IgD-negative memory B cell (primary cell): ENCODE results near the gene TUBGCP2. TPM values are rescaled to one million over a fixed set of nuclear protein-coding genes. Genes with fewer than 3 reads are reported as not detected.

ENCODE experiments used
- H3K27ac Mint-ChIP-seq, 3 donors: one replicate each; pipeline ENCODE4 v1.8.0; 2020 to 2022; ENCODE audit warnings: mild to moderate bottlenecking in 3 of 3, mixed read lengths in 3 of 3, moderate library complexity in 1 of 3
- H3K27me3 Mint-ChIP-seq: one replicate; pipeline ENCODE4 v1.8.0; 2021; ENCODE audit warnings: mixed read lengths
- H3K36me3 Mint-ChIP-seq: one replicate; pipeline ENCODE4 v1.8.0; 2020; ENCODE audit warnings: mild to moderate bottlenecking, mixed read lengths
- H3K4me1 Mint-ChIP-seq, 3 donors: one replicate each; pipeline ENCODE4 v1.8.0; 2020 to 2022; ENCODE audit warnings: mixed read lengths in 3 of 3, mild to moderate bottlenecking in 1 of 3
- H3K4me3 Mint-ChIP-seq, 4 donors: one replicate each; pipeline ENCODE4 v1.8.0; 2020 to 2022; ENCODE audit warnings: mild to moderate bottlenecking in 4 of 4, mixed read lengths in 4 of 4, moderate library complexity in 3 of 4
- H3K9me3 Mint-ChIP-seq, 3 donors: one replicate each; pipeline ENCODE4 v1.8.0; 2020 to 2021; ENCODE audit warnings: mixed read lengths in 3 of 3, mild to moderate bottlenecking in 1 of 3
- polyA plus RNA-seq: library from polyadenylated mRNA; unstranded; fragments of 300-500 nt; fragmentation: Illumina TruSeq; gene quantifications from one replicate; pipeline ENCODE4 v1.2.3, GENCODE V29; 2021

TUBGCP2 gene
- polyA plus RNA-seq, 1 donor from 2014 or later = 32.1 TPM

GRCh38 chr10:133349577-133350011 lies 40.9 kb upstream of the TUBGCP2 start:
- Mint-ChIP-seq H3K36me3 (no peaks in the 10 kb centered on the region), H3K9me3 (no peaks in the 10 kb centered on the region), H3K27me3 (peaks cover 17% of the 10 kb centered on the region), H3K4me3 (no peak overlapping the region), H3K4me1 (peaks cover 0 to 5% (median 0%) of the 10 kb centered on the region in 3 donors), H3K27ac (no peak overlapping the region)

GRCh38 chr10:133349160-133349568 lies 40.5 kb upstream of the TUBGCP2 start:
- H3K27me3 Mint-ChIP-seq = peaks cover 19% of the 10 kb centered on the region
- no peak overlapping the region for H3K4me3 Mint-ChIP-seq

GRCh38 chr10:133347710-133348517 lies 39.2 kb upstream of the TUBGCP2 start:
- no peak overlapping the region for H3K27ac Mint-ChIP-seq
- peaks cover 0 to 4% (median 0%) of the 10 kb centered on the region in 3 donors for H3K4me1 Mint-ChIP-seq
- no peak overlapping the region for H3K4me3 Mint-ChIP-seq
- H3K27me3 Mint-ChIP-seq = peaks cover 28% of the 10 kb centered on the region
- no peaks in the 10 kb centered on the region for H3K9me3 Mint-ChIP-seq
- H3K36me3 Mint-ChIP-seq = no peaks in the 10 kb centered on the region

More at GRCh38 chr10:133349160-133349568, 40.5 kb upstream of the TUBGCP2 start:
- Mint-ChIP-seq H3K27ac (no peak overlapping the region), H3K36me3 (no peaks in the 10 kb centered on the region), H3K4me1 (peaks cover 0 to 5% (median 0%) of the 10 kb centered on the region in 3 donors), H3K9me3 (no peaks in the 10 kb centered on the region)

GRCh38 chr10:133346413-133346812 lies 37.7 kb upstream of the TUBGCP2 start:
- Mint-ChIP-seq H3K36me3 (no peaks in the 10 kb centered on the region), H3K27me3 (peaks cover 31% of the 10 kb centered on the region)

GRCh38 chr10:133344236-133344635 lies 35.6 kb upstream of the TUBGCP2 start:
- H3K4me3 Mint-ChIP-seq = no peak overlapping the region
- H3K27me3 Mint-ChIP-seq = peaks cover 35% of the 10 kb centered on the region
- no peaks in the 10 kb centered on the region for H3K9me3 Mint-ChIP-seq
- no peak overlapping the region for H3K27ac Mint-ChIP-seq
- no peaks in the 10 kb centered on the region for H3K36me3 Mint-ChIP-seq
- peaks cover 0 to 3% (median 0%) of the 10 kb centered on the region in 3 donors for H3K4me1 Mint-ChIP-seq

More at GRCh38 chr10:133346413-133346812, 37.7 kb upstream of the TUBGCP2 start:
- Mint-ChIP-seq H3K27ac (no peak overlapping the region), H3K4me1 (peaks cover 0 to 4% (median 0%) of the 10 kb centered on the region in 3 donors), H3K9me3 (no peaks in the 10 kb centered on the region), H3K4me3 (peak overlapping the region in 1 of 4 donors; percentile 76)

- H3K9me3 Mint-ChIP-seq = no peaks in the 10 kb centered on the region
- H3K27me3 Mint-ChIP-seq = peaks cover 35% of the 10 kb centered on the region
- no peak overlapping the region for H3K4me3 Mint-ChIP-seq
- H3K27ac Mint-ChIP-seq = no peak overlapping the region
- no peaks in the 10 kb centered on the region for H3K36me3 Mint-ChIP-seq
- H3K4me1 Mint-ChIP-seq = no peaks in the 10 kb centered on the region
These were observed 34.9 kb upstream of the TUBGCP2 start for GRCh38 chr10:133343558-133343957.

GRCh38 chr10:133342942-133343341 lies 34.3 kb upstream of the TUBGCP2 start:
- Mint-ChIP-seq H3K9me3 (no peaks in the 10 kb centered on the region), H3K27me3 (peaks cover 35% of the 10 kb centered on the region), H3K4me1 (no peaks in the 10 kb centered on the region), H3K4me3 (no peak overlapping the region), H3K27ac (no peak overlapping the region), H3K36me3 (no peaks in the 10 kb centered on the region)

- no peaks in the 10 kb centered on the region for H3K36me3 Mint-ChIP-seq
- H3K4me3 Mint-ChIP-seq = peak overlapping the region in 1 of 4 donors; percentile 22
- H3K27ac Mint-ChIP-seq = no peak overlapping the region
- H3K27me3 Mint-ChIP-seq = peaks cover 35% of the 10 kb centered on the region
- no peaks in the 10 kb centered on the region for H3K4me1 Mint-ChIP-seq
- no peaks in the 10 kb centered on the region for H3K9me3 Mint-ChIP-seq
These were observed 33.3 kb upstream of the TUBGCP2 start for GRCh38 chr10:133341983-133342382.

GRCh38 chr10:133339708-133340380 lies 31.2 kb upstream of the TUBGCP2 start:
- peaks cover 21% of the 10 kb centered on the region for H3K27me3 Mint-ChIP-seq
- H3K9me3 Mint-ChIP-seq = no peaks in the 10 kb centered on the region
- H3K27ac Mint-ChIP-seq = no peak overlapping the region
- no peaks in the 10 kb centered on the region for H3K36me3 Mint-ChIP-seq
- no peak overlapping the region for H3K4me3 Mint-ChIP-seq
- H3K4me1 Mint-ChIP-seq = peaks cover 0 to 1% (median 0%) of the 10 kb centered on the region in 3 donors

GRCh38 chr10:133338080-133339071 lies 29.7 kb upstream of the TUBGCP2 start:
- H3K27me3 Mint-ChIP-seq = peaks cover 15% of the 10 kb centered on the region
- no peaks in the 10 kb centered on the region for H3K36me3 Mint-ChIP-seq
- no peaks in the 10 kb centered on the region for H3K9me3 Mint-ChIP-seq
- H3K4me3 Mint-ChIP-seq = no peak overlapping the region
- no peak overlapping the region for H3K27ac Mint-ChIP-seq
- H3K4me1 Mint-ChIP-seq = peaks cover 0 to 2% (median 0%) of the 10 kb centered on the region in 3 donors

GRCh38 chr10:133337370-133337725 lies 28.7 kb upstream of the TUBGCP2 start:
- no peaks in the 10 kb centered on the region for H3K36me3 Mint-ChIP-seq
- no peak overlapping the region for H3K27ac Mint-ChIP-seq
- peaks cover 0 to 5% (median 2%) of the 10 kb centered on the region in 3 donors for H3K4me1 Mint-ChIP-seq
- peaks cover 9% of the 10 kb centered on the region for H3K27me3 Mint-ChIP-seq
- no peaks in the 10 kb centered on the region for H3K9me3 Mint-ChIP-seq
- no peak overlapping the region for H3K4me3 Mint-ChIP-seq

- peaks cover 0 to 8% (median 2%) of the 10 kb centered on the region in 3 donors for H3K4me1 Mint-ChIP-seq
- peak within 1 kb of the TSS in 1 of 3 donors; percentile 71 for H3K27ac Mint-ChIP-seq
- no peaks in the 10 kb centered on the region for H3K9me3 Mint-ChIP-seq
These were observed 28.1 kb upstream of the TUBGCP2 start, which contains the start of gene CALY for GRCh38 chr10:133336577-133337369. Gene CALY (minus strand): TSS chr10:133336896. CDS start chr10:133328989, 7,907 bp downstream.

GRCh38 chr10:133336118-133336576 lies 27.5 kb upstream of the TUBGCP2 start:
- H3K4me1 Mint-ChIP-seq = peaks cover 0 to 8% (median 2%) of the 10 kb centered on the region in 3 donors
- H3K36me3 Mint-ChIP-seq = no peaks in the 10 kb centered on the region
- no peaks in the 10 kb centered on the region for H3K9me3 Mint-ChIP-seq
- peaks cover 8% of the 10 kb centered on the region for H3K27me3 Mint-ChIP-seq
- H3K27ac Mint-ChIP-seq = no peak overlapping the region
- H3K4me3 Mint-ChIP-seq = peak overlapping the region in 1 of 4 donors; percentile 61

More at GRCh38 chr10:133336577-133337369, 28.1 kb upstream of the TUBGCP2 start, which contains the start of gene CALY:
- H3K36me3 Mint-ChIP-seq = no peaks in the 10 kb centered on the region
- peaks cover 12% of the 10 kb centered on the region for H3K27me3 Mint-ChIP-seq
- peak within 1 kb of the TSS; percentile 66 to 91 (median 78) for H3K4me3 Mint-ChIP-seq
